Measurements from ENCODE around the gene ANKRD17. TPM values are rescaled to one million over a fixed set of nuclear protein-coding genes. Genes with fewer than 3 reads are reported as not detected.
"Not testable (repeated sequence)": the region's sequence is repeated elsewhere in the genome, so short reads cannot be mapped to it uniquely, and the experiment has no call there.

Gene ANKRD17
- polyA plus RNA-seq, 5 donors = 56.3 to 77.7 (median 72.7) TPM

DNA sequence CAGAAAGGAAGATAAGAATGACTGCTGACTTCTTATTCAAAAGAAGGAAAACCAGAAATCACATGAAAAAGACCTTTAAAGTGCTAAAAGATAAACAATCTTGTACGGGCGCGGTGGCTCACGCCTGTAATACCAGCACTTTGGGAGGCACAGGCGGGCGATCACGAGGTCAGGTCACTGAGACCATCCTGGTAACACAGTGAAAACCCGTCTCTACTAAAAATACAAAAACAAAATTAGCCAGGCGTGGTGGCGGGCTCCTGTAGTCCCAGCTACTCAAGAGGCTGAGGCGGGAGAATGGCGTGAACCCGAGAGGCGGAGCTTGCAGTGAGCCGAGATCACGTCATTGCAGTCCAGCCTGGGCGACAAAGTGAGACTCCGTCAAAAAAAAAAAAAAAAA, 54.6 kb downstream of the ANKRD17 start:
- DNase-seq = not testable (repeated sequence)

- DNase-seq = no peak
These were observed 61.4 kb downstream of the ANKRD17 start for GRCh38 chr4:73197220-73197619.

DNA sequence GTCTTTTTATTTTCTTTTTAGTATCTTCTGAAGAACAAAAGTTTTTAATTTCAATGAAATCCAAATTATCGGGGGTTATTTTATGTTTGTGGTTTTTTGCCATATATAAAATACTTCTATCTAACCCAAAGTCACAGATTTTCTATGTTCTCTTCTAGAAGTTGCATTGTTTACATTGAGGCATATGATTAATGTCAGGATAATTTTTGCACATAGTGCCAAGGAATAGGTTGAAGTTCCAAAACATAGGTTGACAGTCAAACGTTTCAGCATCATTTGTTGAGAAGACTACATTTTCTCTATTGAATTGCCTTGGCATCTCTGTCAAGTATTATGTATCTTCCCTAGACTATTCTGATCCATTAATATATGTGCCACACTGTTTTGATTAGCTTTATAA, 64.5 kb downstream of the ANKRD17 start:
- no peak for DNase-seq

GRCh38 chr4:73193659-73194058, 64.9 kb downstream of the ANKRD17 start:
- DNase-seq = no peak

DNA sequence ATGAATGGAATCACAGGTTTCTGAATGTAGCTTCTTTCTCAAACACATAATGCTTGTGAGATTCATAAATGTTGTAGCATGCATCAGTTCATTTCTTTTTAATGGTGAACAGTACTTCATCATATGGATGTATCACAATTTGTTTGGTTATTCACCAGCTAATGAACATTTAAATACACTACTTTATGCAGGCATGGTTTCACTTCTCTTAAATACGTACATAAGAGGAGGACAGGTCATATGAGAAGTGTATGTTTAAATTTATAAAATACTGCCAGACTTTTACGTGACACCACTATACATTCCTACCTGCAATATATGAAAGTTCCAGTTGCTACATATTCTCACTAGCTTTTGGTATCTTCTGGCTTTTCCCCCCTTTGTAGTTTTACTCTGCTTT, 65.4 kb downstream of the ANKRD17 start:
- DNase-seq = no peak

DNA sequence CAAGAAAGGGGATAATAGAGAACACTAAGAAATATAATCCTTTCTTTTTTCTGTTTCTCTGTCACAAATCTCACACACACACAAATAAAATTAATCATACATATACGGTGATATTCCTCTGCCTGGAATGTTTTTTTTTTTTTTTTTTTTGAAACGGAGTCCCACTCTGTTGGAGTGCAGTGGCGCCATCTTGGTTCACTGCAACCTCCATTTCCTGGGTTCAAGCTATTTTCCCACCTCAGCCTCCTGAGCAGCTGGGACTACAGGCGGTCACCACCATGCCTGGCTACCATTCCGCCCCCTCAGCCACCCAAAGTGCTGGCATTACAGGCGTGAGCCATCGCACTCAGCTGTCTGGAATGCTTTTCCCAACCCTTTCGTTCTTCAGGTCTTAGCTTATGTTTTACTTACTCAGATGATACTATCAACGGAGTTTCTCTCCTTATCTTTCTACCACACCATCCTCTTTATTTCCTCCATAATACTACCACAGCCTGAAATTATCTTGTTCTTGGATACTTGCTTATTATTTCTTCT, 69.3 kb downstream of the ANKRD17 start:
- no peak for DNase-seq

DNA sequence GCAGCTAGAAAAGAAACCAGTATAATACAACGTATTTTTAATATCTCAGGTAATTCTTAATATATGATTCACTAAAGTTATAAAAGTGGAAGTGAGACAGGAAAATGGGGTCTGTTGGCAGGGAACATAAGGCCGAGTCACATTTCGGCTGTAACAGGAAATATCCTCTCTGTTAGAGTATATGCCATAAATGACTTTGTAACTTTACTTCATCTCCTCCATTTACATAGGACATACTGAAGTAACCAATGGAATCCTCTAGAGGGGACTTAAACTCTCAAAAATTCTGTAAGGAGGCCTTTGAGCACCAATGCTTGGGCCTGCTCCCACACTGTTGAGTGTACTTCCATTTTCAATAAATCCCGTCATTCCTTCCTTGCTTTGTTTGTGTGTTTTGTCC, 71.3 kb downstream of the ANKRD17 start:
- no peak for DNase-seq

DNA sequence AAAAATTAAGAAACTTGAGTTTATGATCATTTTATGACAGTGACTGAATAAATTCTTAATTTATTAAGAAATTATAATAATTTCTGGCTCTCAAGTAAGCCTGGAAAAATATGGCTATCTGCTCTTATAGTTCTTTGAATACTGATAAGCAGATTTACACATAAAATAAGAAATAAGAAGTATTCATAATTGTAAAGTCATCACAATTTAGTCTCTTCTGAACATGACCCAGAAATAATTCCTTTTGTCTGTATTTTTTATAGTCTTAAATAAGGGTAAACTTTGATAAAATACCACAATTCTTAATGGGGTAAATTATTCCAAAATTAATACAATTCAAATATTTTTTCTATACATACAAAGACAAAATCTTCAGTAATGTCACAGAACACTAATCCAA, 72.7 kb downstream of the ANKRD17 start:
- DNase-seq = no peak

DNA sequence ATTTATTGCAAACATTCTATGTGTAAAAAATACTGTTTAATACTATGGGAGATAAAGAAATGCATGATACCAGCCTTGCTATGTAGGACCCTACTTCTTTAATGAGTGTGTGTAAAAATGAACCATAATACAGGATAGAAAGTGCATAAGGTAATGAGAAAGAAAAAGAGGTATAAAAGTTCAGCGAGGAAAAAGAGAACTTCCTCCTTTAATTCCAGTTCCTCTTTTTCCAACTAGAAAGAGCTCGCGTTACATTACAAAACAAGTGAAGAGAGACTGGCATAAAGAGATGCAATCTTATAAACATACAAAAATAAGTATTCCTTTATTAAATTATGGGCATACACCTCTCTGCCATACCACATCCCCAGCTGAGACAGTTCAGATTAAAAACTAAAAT, 77.4 kb downstream of the ANKRD17 start:
- no peak for DNase-seq

DNA sequence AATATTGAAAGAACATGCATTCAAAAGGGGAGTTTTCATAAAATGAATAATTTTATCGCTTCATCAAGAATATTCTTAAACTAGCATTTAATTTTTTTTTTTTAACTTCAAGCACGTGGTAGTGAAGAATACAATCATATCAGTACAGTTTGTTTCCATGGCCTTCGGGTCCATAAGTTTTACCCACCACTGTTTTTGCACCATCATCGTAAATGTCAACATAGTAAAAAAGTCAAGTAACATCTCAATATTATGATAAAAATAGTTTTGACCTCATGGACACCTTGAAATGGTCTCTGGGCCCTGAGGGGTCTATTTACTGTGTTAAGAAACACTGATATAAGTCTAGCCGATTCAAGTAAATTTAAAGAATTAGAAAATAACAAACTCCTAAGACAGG, 80.2 kb downstream of the ANKRD17 start:
- no peak for DNase-seq

GRCh38 chr4:73172161-73172560, 86.4 kb downstream of the ANKRD17 start:
- DNase-seq = no peak

DNA sequence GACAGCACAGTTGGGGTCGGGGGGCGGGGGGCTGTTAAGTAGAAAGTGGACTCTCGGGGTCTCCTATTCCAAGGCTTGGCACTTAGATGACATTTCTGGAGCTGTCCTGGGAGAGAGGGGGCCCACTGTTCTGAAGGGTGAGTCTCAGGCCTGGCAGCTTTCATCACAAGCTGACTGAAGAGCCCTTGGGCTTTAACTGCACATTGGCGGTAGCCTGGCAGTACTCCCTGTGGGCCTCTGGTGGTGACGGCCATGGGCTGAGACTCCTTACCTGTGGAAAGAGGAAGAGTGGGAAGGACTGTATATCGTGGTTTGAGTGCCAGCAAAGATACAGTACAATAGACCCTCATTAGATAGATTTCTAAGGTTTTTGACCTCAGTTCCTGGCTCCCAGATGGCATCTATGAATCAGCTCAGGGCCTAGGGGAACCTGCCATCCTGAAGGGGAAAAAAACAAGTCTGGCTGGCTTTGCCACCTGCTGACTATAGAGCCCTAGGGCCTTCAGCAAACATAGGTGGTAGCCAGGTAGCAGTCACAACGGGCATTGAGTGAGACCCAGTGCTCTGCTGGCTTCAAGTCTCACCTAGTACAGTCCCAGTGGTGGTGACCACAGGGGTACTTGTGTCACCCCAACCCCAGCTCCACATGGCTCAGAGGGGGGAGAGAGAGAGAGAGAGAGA, 87.9 kb downstream of the ANKRD17 start:
- DNase-seq = no peak

DNA sequence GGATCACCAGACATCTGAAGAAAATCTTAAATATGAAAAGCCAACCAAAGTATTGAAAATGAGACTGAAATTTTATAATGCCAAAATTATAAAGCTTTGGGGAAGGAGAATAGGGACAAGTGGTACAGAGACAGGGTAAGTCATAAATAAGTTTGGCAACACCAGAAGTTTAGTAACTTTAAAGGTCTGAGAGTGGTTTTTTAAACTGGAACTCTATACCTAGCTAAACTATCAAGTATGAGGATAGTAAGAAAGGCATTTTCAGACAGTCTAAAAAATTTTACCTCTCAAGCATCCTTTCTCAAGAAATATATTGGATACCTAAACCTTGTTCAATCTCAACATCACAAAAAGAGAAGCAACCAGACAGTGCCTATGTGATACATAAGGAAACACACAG, 92.4 kb downstream of the ANKRD17 start:
- DNase-seq = no peak

DNA sequence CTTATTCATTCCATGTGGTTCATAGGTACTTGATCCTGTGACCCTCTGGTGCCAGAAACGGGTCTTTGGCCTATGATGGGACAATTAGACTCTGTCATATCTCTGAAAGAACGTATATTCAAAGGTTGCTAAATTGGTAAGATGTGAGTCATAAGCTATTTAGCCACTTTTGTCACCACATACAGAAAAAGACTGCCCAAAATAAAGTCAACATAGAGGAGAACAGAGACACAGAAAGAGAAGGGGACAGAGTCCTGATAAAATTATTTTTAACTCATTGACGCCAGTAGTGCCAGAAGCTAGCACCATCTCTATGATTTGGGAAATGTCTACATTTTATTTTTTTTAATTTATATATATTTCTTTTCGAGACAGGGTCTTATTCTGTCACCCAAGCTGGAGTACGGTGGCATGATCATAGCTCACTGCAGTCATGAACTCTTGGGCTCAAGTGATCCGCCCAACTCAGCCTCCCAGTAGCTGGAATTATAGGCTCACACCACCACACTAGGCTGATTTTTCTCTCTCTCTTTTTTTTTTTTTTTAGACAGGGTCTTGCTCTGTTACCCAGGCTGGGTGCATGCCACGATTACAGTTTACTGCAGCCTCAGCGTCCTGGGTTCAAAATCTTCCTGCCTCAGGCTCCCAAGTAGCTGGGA, 96.9 kb downstream of the ANKRD17 start:
- no peak for DNase-seq

- DNase-seq = no peak
These were observed 102.2 kb downstream of the ANKRD17 start for GRCh38 chr4:73156394-73156793.

GRCh38 chr4:73152893-73153292, 105.7 kb downstream of the ANKRD17 start:
- no peak for DNase-seq

DNA sequence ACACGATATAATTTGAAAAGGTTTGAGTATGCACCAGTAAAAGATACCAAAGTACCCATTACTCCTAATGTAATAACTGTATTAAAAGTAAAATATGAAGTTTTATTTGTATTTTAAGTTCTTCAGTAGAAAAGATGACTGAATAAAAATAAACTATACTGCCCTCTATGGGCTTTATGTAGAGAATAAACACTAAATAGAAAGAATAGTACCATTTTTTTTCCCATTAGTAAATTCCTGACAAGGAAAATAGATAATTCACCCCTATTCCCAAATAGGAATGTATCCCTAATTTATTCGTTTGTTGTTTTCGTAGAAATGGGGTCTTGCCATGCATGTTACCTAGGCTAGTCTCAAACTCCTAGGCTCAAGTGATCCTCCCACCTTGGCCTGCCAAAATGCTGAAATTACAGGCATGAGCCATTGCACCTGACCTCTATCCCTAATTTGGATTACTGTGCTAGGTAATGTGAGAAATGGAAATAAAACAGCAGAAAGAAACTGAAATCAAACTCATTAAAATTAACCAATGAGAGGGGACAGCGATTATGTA, 115.5 kb downstream of the ANKRD17 start:
- no peak for DNase-seq

DNA sequence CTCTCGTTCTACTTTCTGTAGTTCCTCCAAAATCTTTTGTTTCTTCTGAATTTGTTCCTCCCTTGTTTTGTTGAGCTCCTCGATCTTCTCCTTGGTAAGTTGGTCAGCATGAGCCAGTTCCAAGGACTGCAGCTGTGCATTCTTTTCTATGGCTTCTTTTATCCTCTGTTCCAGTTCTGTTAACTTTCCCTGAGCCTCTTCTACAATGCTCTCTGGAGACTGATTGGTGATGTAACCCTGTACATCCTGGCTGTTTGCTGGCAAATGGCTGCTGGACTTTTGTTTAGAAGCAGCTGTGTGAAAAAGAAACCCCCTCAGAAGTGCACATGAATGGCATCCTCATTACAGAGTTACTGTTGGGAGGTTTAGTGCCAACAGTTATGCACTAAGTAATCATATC, 118.6 kb downstream of the ANKRD17 start:
- no peak for DNase-seq

DNA sequence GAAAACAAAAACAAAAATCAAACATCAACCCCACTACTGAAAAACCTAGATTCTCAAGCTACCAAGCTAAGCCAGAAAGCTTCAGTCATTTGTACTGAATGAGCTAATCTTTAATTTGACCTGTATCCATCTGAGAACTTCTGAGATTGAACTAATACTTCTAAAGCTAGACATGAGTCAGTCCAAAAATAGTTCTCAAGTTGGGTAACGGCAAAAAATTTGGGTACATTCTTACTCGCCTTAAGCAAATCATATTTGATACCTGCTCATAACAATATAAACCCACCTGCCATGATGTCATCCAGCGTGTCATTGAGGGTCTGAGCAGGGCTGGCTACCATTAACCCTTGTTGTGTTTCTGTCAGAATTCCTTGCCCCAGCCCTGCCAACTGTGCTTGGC, 119.4 kb downstream of the ANKRD17 start:
- DNase-seq = no peak

DNA sequence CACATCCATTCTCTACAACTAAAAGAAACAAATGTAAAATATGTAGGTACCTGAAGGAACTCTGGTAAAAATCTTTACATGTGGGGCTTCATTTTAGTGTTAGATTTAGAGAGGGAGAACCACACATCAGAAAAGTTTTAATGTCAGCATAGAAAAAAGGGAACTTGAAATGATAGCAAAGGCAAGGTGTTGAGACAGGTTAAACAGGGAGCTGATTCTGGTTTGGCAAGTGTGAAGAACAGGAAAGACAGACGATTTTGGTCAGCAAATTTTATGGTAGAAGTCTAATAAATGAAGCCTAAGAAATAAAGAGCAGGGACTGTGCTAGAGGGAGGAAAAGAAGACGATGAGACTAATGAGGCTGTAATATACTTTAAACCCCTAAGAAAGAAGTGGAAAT, 121.5 kb downstream of the ANKRD17 start:
- no peak for DNase-seq

GRCh38 chr4:73133784-73134183, 124.8 kb downstream of the ANKRD17 start:
- no peak for DNase-seq

DNA sequence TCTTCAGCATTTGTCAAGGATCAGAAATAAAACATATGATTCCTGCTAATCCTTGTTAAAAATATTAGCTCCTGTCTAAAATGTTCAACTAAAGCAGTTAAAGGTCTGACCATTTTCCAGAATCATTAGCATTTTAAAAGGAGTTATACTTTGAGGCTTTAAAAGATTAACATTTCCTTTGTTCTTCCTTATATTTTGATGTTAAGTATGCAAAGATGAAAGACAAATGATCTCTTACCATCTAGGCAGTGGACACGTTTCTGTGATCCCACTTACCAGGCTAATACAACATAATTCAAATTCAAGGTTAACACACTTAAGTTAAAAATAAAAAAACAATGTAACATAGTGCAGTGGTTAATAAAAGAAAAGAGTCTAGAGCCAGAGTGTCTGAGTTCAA, 127.3 kb downstream of the ANKRD17 start:
- no peak for DNase-seq

GRCh38 chr4:73129319-73129718, 129.3 kb downstream of the ANKRD17 start:
- DNase-seq = no peak
